ENCODE data around the gene TBX5. TPM values are rescaled to one million over a fixed set of nuclear protein-coding genes. Genes with fewer than 3 reads are reported as not detected.

TBX5 gene
- total RNA-seq, 1 donor from 2014 or later = not detected

DNA sequence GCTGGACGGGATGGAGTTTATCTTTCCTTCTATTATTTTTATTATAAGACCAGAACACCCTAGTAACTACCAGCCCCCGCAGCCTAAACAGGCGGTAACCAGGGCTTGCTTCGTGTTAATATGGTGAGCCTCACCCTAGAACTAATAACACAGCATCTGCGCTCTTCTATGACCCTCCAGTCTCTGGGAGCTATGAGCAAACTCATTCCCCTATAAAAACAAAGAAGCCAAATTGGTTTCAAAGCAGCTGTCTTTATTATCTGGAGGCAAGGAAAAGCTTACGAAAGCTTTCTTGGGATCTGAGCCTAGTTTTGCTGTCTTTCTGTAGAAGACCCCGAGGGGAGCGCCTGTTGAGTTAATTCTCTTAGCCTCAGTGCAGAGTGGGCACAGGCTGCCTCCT lies 85.0 kb downstream of the TBX5 start:
- Mint-ChIP-seq H3K4me1 (no peaks in the 10 kb centered on the region), H3K27me3 (ENCODE audit: low read depth) (peaks cover 45% of the 10 kb centered on the region), H3K4me3 (no peak overlapping the region)

DNA sequence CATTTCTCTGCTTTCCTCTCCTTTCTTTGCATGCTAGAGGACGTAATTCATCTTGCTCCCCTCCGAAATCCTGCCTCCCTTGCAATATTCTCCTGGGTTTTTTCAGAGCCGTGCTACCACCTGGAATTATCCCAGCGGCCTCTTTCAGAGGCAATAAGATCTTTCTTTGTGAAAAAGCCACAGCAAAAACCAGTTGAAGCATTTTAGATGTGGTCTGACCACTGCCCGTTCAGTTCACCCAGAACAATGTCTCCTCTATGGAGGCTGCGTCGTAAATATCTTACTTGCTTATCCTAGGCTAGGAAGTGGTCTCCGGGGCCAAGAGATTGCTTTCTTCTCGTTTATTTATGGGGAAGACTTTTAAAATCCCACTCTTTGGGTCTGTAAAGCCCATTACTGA lies 85.8 kb downstream of the TBX5 start:
- Mint-ChIP-seq H3K4me1 (no peaks in the 10 kb centered on the region), H3K9me3 (no peaks in the 10 kb centered on the region), H3K27me3 (ENCODE audit: low read depth) (peaks cover 37% of the 10 kb centered on the region), H3K4me3 (no peak overlapping the region), H3K36me3 (ENCODE audit: low read depth) (no peaks in the 10 kb centered on the region), H3K27ac (ENCODE audit: unreplicated experiment) (no peak overlapping the region)
- TF ChIP-seq, protein P1, sequence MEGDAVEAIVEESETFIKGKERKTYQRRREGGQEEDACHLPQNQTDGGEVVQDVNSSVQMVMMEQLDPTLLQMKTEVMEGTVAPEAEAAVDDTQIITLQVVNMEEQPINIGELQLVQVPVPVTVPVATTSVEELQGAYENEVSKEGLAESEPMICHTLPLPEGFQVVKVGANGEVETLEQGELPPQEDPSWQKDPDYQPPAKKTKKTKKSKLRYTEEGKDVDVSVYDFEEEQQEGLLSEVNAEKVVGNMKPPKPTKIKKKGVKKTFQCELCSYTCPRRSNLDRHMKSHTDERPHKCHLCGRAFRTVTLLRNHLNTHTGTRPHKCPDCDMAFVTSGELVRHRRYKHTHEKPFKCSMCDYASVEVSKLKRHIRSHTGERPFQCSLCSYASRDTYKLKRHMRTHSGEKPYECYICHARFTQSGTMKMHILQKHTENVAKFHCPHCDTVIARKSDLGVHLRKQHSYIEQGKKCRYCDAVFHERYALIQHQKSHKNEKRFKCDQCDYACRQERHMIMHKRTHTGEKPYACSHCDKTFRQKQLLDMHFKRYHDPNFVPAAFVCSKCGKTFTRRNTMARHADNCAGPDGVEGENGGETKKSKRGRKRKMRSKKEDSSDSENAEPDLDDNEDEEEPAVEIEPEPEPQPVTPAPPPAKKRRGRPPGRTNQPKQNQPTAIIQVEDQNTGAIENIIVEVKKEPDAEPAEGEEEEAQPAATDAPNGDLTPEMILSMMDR (conservative IDR thresholded peaks at IDR 0.05) = no peak
- DNase-seq (ENCODE audit: low read depth, low spot score) = no peak

More for the DNA sequence above, 85.0 kb downstream of the TBX5 start:
- H3K9me3 Mint-ChIP-seq = no peaks in the 10 kb centered on the region
- H3K27ac Mint-ChIP-seq (ENCODE audit: unreplicated experiment) = no peak overlapping the region
- no peak for DNase-seq (ENCODE audit: low read depth, low spot score)
- no peaks in the 10 kb centered on the region for H3K36me3 Mint-ChIP-seq (ENCODE audit: low read depth)
- TF ChIP-seq, protein P1 (conservative IDR thresholded peaks at IDR 0.05) = no peak

DNA sequence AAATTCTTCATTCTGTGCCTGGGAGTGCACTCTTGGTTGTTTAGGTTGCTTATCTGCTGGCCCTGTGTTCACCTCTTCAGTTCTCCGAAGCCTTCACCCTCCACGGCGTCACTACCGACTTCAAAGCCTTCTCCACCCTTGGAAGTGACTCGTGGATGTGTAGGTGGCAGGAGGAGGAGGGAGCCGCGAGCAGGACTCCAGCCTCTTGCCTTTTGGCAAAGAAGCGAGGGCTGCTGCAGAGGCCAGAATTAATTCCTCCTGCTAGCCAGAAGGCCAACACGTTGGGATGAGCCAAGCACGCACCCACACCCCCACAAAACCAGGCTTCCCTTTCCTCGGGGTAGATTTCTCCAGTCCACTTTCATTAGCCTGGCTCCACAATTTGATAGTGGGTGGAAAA lies 86.5 kb downstream of the TBX5 start:
- Mint-ChIP-seq H3K27ac (ENCODE audit: unreplicated experiment) (no peak overlapping the region), H3K36me3 (ENCODE audit: low read depth) (no peaks in the 10 kb centered on the region), H3K4me3 (no peak overlapping the region), H3K4me1 (no peaks in the 10 kb centered on the region), H3K9me3 (no peaks in the 10 kb centered on the region), H3K27me3 (ENCODE audit: low read depth) (peaks cover 33% of the 10 kb centered on the region)
- TF ChIP-seq, protein P1 (conservative IDR thresholded peaks at IDR 0.05) = no peak
- DNase-seq (ENCODE audit: low read depth, low spot score) = no peak

DNA sequence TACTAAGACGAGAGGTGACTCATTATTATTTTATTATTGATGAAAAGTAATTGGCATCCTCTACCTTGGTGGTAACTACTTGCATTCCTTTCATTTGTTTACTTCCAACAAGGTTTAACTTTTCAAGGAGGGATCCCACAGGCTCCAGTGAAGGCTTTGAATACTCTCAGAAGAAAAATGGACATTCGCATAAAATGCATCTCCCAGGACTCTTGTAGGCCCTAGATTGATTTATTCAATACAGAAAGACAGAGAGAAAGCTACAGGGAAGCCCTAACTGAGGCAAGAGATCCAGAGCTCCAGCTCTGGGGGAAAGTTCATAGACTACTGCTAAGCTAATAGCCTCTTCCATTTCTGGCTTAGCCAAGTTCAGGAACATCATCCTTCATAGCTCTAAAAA lies 87.0 kb downstream of the TBX5 start:
- no peak for DNase-seq (ENCODE audit: low read depth, low spot score)
- Mint-ChIP-seq H3K4me1 (no peaks in the 10 kb centered on the region), H3K9me3 (no peaks in the 10 kb centered on the region), H3K27me3 (ENCODE audit: low read depth) (peaks cover 33% of the 10 kb centered on the region), H3K4me3 (no peak overlapping the region), H3K36me3 (ENCODE audit: low read depth) (no peaks in the 10 kb centered on the region), H3K27ac (ENCODE audit: unreplicated experiment) (no peak overlapping the region)
- TF ChIP-seq, protein P1 (conservative IDR thresholded peaks at IDR 0.05) = no peak

DNA sequence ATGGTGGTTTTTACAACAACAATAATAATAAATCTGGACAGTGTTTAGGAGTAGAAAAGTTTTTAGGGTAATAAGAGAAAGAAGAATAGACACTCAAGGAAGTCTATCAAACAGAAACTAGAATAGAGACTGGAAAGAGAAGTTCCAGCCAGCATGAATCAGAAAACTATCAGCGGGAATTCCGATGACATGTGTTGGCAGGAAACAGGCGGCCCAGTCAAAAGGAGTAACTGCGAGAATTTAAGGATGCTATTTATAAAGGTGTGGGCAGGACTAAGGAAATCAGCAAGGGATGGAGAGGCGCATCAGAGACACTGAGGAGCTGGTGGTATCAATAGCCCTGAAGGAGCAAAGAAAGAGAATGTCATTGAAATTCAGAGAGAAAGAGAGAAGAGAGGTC lies 89.9 kb downstream of the TBX5 start:
- Mint-ChIP-seq H3K27me3 (ENCODE audit: low read depth) (peaks cover 13% of the 10 kb centered on the region), H3K4me3 (no peak overlapping the region), H3K27ac (ENCODE audit: unreplicated experiment) (no peak overlapping the region), H3K36me3 (ENCODE audit: low read depth) (no peaks in the 10 kb centered on the region), H3K4me1 (no peaks in the 10 kb centered on the region), H3K9me3 (no peaks in the 10 kb centered on the region)
- TF ChIP-seq, protein P1 (conservative IDR thresholded peaks at IDR 0.05) = no peak
- no peak for DNase-seq (ENCODE audit: low read depth, low spot score)

Data from neural crest cell (in vitro differentiated cells).